GM13976 (cell line): ENCODE data around the gene VPS37D.
"Not testable (repeated sequence)": the region's sequence is repeated elsewhere in the genome, so short reads cannot be mapped to it uniquely, and the experiment has no call there.

Source experiments
- DNase-seq: peaks from one replicate; pipeline ENCODE4 v3.0.0; 2012; ENCODE audit warnings: low spot score
- in situ Hi-C: fragments of 300-500 bp; cut with MboI; formaldehyde crosslinking; loops from one replicate; pipeline ENCODE4 v1.12.0; 2022; ENCODE audit warnings: low sequenced_read_pairs, mixed read lengths, inconsistent platforms; ENCODE audit not compliant: unreplicated experiment
- TF ChIP-seq, protein P1 (sequence below): IDR thresholded peaks from 2 replicates; pipeline ENCODE4 v1.5.1; 2012; ENCODE audit warnings: borderline replicate concordance, mild to moderate bottlenecking; ENCODE audit not compliant: insufficient read depth; ENCODE audit errors: extremely low read depth, missing control alignments, control extremely low read depth

VPS37D gene

GRCh38 chr7:73667344-73668102, at the start of gene VPS37D:
TSS of gene VPS37D (plus strand) at chr7:73667831. CDS start at chr7:73667959, 128 bp downstream.
- in situ Hi-C loops, result no loop called here
- DNase-seq, result peak; percentile 99
- TF ChIP-seq, protein P1, sequence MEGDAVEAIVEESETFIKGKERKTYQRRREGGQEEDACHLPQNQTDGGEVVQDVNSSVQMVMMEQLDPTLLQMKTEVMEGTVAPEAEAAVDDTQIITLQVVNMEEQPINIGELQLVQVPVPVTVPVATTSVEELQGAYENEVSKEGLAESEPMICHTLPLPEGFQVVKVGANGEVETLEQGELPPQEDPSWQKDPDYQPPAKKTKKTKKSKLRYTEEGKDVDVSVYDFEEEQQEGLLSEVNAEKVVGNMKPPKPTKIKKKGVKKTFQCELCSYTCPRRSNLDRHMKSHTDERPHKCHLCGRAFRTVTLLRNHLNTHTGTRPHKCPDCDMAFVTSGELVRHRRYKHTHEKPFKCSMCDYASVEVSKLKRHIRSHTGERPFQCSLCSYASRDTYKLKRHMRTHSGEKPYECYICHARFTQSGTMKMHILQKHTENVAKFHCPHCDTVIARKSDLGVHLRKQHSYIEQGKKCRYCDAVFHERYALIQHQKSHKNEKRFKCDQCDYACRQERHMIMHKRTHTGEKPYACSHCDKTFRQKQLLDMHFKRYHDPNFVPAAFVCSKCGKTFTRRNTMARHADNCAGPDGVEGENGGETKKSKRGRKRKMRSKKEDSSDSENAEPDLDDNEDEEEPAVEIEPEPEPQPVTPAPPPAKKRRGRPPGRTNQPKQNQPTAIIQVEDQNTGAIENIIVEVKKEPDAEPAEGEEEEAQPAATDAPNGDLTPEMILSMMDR, result peak; percentile 92

DNA sequence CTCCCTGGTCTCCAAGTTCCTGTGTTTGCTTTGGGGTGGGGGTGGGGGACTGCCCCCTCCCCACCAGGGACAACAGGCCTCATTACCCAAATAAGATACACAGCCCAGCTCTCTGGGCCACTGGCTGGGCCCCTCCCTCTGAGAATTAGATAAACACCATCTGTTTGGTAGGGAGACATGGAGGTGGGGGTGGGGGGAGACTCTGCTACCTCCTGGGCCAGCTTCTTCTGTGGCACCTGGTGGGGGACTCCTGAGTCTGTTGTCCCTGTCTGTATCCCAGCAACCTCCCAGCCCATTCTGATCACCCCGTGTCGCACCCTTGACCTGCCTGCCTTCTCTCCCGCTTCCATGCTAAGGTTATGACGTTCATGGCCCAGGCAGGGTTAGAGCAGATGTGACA, 49.1 kb upstream of the VPS37D start:
- in situ Hi-C loops, result loop anchor here (10.0 kb wide), 1 partner anchor 96 kb away; the partner anchor contains the start of gene STX1A
- TF ChIP-seq, protein P1, result no peak
- no peak for DNase-seq

DNA sequence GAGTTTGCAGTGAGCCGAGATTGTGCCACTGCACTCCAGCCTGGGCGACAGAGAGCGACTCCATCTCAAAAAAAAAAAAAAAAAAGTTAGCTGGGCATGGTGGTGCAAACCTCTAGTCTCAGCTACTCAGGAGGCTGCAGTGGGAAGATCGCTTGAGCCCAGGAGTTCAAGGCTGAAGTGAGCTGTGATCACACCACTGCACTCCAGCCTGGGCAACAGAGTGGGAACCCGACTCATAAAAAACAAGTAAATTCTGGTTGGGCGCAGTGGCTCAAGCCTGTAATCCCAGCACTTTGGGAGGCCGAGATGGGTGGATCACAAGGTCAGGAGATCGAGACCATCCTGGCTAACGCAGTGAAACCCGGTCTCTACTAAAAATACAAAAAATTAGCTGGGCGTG, 48.2 kb upstream of the VPS37D start:
- DNase-seq, result not testable (repeated sequence)
- in situ Hi-C loops, result loop anchor here (10.0 kb wide), 1 partner anchor 95 kb away; the partner anchor contains the start of gene STX1A

DNA sequence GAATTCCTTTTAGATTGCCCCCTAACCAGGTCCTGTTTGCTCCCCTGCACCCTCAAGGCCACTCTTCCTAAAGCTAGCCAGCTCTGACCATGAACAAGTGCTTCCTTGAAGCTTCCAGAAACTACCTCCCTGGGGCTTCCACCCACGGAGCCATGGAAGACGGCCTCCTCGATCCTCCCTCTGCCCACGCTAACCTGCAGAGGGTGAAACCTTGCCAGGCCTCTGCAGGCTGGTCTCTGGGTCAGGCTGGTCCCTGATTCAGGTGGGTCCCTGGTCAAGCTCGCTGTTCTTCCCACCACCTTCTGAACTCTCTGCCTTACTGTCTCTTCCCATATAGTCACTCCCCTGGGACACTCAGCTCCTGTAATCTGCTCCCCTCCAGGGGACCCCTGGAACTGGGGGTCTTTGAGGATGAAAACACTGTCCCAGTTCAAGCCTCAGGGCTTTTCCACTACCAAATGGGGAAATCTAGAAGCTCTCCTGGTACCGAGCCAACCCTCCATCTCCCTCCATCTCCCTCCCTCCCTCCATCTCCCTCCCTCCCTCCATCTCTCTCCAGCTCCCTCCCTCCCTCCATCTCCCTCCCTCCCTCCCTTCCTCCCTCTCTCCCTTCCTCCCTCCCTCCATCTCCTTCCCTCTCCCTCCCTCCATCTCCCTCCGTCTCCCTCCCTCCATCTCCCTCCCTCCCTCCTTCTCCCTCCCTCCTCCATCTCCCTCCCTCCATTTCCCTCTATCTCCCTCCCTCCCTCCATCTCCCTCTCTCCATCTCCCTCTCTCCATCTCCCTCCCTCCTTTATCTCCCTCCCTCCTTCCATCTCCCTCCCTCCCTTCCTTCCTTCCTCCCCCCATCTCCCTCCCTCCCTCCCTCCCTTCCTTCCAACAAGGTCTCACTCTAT, 46.2 kb upstream of the VPS37D start:
- in situ Hi-C loops, result no loop called here
- no peak for DNase-seq
- TF ChIP-seq, protein P1, result no peak

GRCh38 chr7:73622527-73622908, 45.1 kb upstream of the VPS37D start:
- in situ Hi-C loops, result no loop called here
- no peak for DNase-seq
- TF ChIP-seq, protein P1, result no peak

GRCh38 chr7:73622909-73623797, 44.5 kb upstream of the VPS37D start:
- in situ Hi-C loops, result no loop called here
- DNase-seq, result peak; percentile 43
- TF ChIP-seq, protein P1, result no peak
